Rectal smooth muscle tissue (tissue), 1 donor: ENCODE results near the gene PPP1R9A.

Experiments
- H3K27ac ChIP-seq: one replicate; pipeline ENCODE4 v1.7.0; 2013; ENCODE audit warnings: low read depth, low read length, inconsistent platforms
- H3K27me3 ChIP-seq: one replicate; pipeline ENCODE4 v1.7.0; 2013; ENCODE audit warnings: low read length; ENCODE audit not compliant: control insufficient read depth, insufficient read depth
- H3K36me3 ChIP-seq: one replicate; pipeline ENCODE4 v1.7.0; 2013; ENCODE audit warnings: low read length; ENCODE audit not compliant: control insufficient read depth, insufficient read depth
- H3K4me1 ChIP-seq: one replicate; pipeline ENCODE4 v1.7.0; 2013; ENCODE audit warnings: low read length; ENCODE audit not compliant: control insufficient read depth, insufficient read depth
- H3K4me3 ChIP-seq: one replicate; pipeline ENCODE4 v1.7.0; 2013; ENCODE audit warnings: low read length
- H3K9ac ChIP-seq: one replicate; pipeline ENCODE4 v1.7.0; 2013; ENCODE audit warnings: low read length

PPP1R9A gene

DNA sequence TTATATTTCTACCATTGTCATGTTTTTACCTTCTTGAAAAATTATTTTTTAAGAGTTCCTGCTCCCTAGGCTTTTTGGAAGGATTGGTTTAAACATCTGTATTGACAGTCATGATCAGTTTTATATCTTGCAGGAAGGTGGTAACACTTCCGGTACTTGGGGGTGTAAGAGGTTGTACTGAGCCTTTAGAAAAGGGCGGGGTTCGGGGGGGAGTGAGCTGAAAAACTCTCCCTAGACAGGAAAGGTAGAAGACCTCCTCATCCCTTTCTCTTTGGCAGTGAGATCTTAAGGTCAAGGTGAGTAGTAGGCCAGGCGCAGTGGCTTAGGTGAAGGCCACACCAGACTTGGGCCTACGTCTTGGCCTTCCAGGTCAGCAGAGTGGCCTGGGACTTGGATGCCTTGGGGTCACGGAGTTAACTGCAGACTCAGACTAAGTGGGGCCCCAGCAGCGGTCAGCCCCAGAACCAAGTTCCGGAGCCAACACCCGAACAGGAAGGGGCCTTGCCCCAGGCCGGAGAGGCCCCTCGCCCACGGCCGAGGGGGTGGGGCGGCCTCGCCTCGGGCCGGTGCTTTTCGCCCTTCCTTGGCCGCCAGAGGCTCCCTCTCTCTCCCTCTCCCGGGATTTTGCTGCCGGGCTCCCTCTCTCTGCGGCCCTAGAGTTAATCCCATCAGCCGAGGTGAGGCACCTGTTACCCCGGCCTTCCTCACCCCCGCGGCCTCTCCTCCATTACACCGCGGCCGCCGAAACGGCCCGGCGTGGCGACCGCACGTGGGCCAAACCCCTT is at the start of gene PPP1R9A:
Gene PPP1R9A, plus strand, starts transcription at position 569 of the 785 bp plus-strand sequence. CDS start 2,520 bp downstream, outside the sequence.
- peak within 1 kb of the TSS; percentile 64 for H3K4me3 ChIP-seq
- H3K4me1 ChIP-seq = peaks cover 5% of the 10 kb centered on the region
- peak within 1 kb of the TSS; percentile 82 for H3K27ac ChIP-seq
- H3K27me3 ChIP-seq = no peaks in the 10 kb centered on the region
- H3K36me3 ChIP-seq = no peaks in the 10 kb centered on the region
- H3K9ac ChIP-seq = peak within 1 kb of the TSS; percentile 16

DNA sequence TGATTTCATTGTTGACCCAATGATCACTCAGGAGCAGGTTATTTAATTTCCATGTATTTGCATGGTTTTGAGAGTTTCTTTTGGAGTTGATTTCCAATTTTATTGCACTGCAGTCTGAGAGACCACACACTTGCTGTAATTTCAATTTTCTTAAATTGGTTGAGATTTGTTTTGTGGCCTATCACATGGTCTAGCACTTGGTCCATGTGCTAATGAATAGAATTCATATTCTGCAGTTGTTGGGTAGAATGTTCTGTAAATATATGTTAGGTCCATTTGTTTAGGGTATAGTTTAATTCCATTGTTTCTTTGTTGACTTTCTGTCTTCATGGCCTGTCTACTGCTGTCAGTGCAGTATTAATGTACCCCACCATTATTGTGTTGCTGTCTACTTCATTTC is 36.3 kb upstream of the PPP1R9A start:
- H3K9ac ChIP-seq = no peak overlapping the region
- H3K36me3 ChIP-seq = no peaks in the 10 kb centered on the region
- no peak overlapping the region for H3K27ac ChIP-seq
- H3K4me3 ChIP-seq = no peak overlapping the region
- H3K27me3 ChIP-seq = no peaks in the 10 kb centered on the region
- H3K4me1 ChIP-seq = no peaks in the 10 kb centered on the region

DNA sequence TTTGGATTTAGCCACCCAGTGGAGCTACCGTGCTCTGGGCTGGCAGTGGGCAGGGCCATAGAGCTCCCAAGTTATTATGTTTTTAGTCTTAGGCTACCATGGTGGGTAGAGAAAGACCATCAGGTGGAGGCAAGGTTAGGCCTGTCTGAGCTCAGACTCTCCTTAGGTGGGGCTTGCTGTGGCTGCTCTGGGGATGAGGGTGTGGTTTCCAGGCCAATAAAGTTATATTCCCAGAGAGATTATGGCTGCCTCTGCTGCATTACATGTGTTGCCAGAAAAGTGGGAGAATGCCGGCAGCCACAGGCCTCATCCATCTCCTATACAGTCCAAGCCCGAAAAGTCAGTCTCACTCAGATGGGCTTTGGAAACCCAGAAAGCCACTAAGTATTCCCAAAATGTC is 34.2 kb upstream of the PPP1R9A start:
- Histone ChIP-seq H3K9ac (no peak overlapping the region), H3K4me3 (no peak overlapping the region), H3K4me1 (no peaks in the 10 kb centered on the region), H3K27me3 (no peaks in the 10 kb centered on the region), H3K27ac (no peak overlapping the region), H3K36me3 (no peaks in the 10 kb centered on the region)

DNA sequence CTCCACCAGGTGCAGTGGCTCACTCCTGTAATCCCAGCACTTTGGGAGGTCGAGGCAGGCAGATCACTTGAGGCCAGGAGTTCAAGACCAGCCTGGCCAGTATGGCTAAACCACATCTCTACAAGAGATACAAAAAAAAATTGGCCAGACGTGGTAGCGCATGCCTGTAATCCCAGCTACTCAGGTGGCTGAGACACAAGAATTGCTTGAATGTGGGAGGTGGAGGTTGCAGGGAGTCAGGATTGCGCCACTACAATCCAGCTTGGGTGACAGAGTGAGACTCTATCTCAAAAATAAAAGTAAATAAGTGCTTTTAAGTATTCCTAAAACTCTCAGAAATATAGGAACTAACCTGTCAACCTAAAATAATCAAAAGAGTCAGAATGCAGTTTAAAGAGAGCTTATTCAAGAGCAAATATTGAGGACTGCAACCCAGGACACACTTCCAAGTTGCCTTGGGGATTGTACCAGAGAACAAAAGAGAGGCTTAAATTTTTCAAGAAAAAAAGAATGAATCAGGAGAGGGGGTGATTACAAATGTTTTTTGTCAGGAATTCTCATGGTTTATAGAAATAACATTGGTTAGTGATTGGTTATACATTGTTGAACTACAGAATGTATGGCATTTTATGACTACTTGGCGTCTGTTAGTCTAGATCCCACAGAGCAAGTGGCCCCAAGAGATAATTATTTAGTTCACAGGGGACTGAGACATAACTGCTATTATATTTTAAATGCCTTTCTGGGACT is 33.2 kb upstream of the PPP1R9A start:
- H3K9ac ChIP-seq = no peak overlapping the region
- no peaks in the 10 kb centered on the region for H3K27me3 ChIP-seq
- H3K27ac ChIP-seq = no peak overlapping the region
- H3K36me3 ChIP-seq = no peaks in the 10 kb centered on the region
- no peak overlapping the region for H3K4me3 ChIP-seq
- no peaks in the 10 kb centered on the region for H3K4me1 ChIP-seq

DNA sequence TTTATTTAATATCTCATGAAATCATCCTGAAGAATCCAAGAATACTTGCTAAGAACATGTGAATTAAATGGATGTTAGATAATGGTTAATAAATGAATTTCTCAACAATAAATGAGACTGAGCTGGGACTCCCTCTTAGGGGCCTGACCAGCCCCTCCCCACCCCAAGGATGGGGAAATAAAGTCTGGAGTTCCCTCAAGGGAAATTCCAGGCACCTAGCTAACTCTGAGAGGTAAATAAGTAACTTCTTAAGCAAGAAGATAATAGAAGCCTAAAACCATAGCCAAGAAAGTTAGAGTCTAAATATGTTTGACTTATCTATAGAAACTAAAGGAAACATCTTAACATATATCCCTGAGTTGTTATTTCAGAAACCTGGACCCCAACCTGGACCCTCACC is 32.2 kb upstream of the PPP1R9A start:
- H3K4me3 ChIP-seq = no peak overlapping the region
- no peak overlapping the region for H3K27ac ChIP-seq
- no peaks in the 10 kb centered on the region for H3K4me1 ChIP-seq
- H3K27me3 ChIP-seq = no peaks in the 10 kb centered on the region
- H3K9ac ChIP-seq = no peak overlapping the region
- no peaks in the 10 kb centered on the region for H3K36me3 ChIP-seq

DNA sequence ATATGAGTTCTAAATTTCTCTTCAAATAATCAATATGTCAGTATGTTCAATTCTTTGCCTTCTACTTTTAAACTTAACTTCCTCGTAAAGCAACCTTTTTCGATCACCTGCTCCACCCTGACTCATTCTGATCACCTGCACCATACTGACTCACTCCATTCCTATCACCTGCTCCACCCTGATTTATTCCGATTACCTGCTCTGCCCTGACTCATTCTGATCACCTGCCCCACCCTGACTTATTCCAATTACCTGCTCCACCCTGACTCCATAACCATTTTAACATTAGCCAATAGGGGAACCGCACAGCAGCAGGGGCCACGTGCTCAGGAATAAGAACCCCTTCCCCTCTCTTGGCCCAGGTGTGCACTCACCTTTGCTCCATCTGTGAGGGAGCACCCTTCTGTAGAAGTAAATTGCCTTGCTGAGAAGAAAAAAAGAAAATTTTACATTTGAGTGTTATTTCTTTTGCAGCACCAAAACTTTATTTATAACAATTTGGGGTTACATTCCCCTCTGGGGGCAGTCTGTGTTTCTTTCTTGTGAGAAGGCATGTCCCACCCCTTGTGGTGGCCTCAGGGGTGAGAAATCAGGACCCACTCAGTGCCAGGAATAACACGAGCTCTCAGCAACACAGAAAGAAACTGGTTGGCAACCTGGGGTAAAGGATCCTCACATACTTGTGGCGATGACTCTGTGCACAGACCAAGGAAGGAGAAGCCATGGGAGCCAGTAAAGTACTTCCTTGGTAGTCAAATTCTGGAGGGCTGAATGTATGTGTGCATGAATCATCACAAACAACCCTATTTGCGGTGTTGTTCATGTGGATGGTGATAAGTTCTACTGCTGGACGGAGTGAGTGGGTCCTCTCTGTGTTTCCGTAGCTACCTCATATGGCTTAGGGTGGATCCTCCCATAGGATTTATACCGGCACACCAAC is 29.4 kb upstream of the PPP1R9A start:
- Histone ChIP-seq H3K4me3 (no peak overlapping the region), H3K36me3 (no peaks in the 10 kb centered on the region), H3K27ac (no peak overlapping the region), H3K27me3 (no peaks in the 10 kb centered on the region), H3K4me1 (no peaks in the 10 kb centered on the region), H3K9ac (no peak overlapping the region)

DNA sequence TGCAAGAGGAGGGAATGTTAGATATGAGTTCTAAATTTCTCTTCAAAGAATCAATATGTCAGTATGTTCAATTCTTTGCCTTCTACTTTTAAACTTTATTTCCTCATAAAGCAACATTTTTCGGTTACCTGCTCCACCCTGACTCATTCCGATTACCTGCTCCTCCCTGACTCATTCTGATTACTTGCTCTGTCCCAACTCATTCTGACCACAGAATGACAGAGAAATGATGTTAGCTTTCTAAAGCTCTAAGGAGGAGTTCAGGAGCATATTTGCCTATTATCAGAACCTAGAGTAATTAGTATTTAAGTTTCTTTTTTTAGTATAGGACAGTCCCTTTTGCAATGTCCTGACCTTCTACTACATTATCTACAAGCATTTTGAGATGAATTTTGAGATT is 24.5 kb upstream of the PPP1R9A start:
- Histone ChIP-seq H3K36me3 (no peaks in the 10 kb centered on the region), H3K4me1 (no peaks in the 10 kb centered on the region), H3K27me3 (no peaks in the 10 kb centered on the region), H3K27ac (no peak overlapping the region), H3K4me3 (no peak overlapping the region), H3K9ac (no peak overlapping the region)

DNA sequence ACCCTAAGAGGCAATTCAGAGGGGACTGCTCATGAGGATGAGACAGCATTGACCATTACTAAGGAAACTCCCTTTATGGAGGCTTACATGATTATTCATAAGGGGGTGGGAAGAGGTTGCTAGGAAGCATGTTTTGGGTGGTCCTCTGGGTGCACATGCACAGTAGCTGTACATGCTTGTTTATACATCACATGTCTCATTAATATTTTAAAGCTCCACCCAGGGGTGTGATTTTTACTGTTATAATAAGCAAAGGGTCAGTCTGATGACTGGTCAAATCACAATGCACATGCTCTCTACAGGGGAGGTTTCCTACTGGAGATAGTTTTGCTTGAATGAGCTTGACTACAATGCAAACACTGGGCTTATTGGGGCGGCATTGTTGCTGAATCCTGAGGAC is 23.8 kb upstream of the PPP1R9A start:
- no peaks in the 10 kb centered on the region for H3K27me3 ChIP-seq
- no peak overlapping the region for H3K27ac ChIP-seq
- no peak overlapping the region for H3K4me3 ChIP-seq
- H3K36me3 ChIP-seq = no peaks in the 10 kb centered on the region
- no peaks in the 10 kb centered on the region for H3K4me1 ChIP-seq
- H3K9ac ChIP-seq = no peak overlapping the region

DNA sequence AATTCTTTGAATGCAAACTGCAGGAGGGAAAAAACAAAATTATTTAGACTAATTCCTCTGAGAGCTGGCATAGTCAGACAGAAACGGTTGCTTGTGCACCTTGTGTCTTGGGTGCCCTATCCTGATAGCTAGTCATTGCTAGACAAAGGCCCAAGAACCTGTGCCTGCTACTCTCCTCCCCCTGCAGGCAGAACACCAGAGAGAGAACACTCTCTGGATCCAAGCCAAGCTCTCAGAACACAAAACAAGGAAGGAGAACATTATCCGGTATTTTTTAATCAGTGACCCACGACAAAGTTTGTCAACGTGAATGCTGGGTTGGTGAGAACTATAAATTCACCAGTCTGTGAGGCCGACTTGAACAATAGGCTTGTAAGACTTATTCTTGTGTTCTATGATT is 18.8 kb upstream of the PPP1R9A start:
- Histone ChIP-seq H3K9ac (no peak overlapping the region), H3K36me3 (no peaks in the 10 kb centered on the region), H3K27me3 (no peaks in the 10 kb centered on the region), H3K27ac (peak overlapping the region; percentile 43), H3K4me1 (peaks cover 8% of the 10 kb centered on the region), H3K4me3 (no peak overlapping the region)

DNA sequence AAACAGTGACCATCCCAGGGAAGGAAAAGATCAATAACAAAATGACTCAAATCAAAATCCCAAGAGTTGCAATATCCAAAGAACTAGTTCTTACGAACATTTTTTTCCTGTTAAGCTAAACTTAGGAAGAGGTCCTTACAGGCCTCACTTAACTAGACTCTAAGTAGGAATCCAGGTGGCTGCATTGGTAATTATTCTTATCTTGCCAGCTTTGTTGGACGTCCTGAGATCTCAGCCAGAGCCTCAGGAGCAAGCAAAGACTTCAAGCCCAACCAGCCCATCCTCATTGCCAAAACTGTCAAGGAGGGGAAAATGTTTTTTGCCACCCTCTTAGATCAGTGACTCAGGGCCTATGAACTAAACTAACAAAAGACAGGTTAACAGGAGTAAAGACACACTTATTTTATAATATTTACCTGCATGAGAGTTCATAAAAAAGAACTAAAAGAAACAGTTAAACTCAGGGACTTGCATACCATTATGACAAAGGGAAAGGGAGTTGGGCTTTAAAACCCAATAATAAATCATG is 18.3 kb upstream of the PPP1R9A start:
- Histone ChIP-seq H3K4me1 (peaks cover 8% of the 10 kb centered on the region), H3K4me3 (no peak overlapping the region), H3K27me3 (no peaks in the 10 kb centered on the region), H3K36me3 (no peaks in the 10 kb centered on the region), H3K9ac (no peak overlapping the region), H3K27ac (peak overlapping the region; percentile 43)

DNA sequence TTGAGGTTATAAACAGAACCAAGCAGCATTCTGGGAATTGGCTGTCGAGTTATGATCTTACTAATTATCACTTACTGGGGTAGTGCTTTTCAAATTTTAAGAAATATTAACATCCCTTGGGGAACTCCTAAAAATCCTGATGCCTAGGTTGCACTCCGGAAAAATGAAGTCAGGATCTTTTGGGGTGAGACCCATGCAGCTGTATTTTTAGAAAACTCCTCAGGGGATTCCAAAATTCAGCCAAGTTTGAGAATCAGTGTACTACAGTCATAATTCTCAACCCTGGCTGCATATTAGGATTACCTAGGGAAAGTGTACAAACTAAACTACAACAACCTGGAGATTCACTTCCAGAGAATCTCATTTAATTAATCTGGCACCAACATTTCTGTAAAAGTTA is 17.2 kb upstream of the PPP1R9A start:
- Histone ChIP-seq H3K36me3 (no peaks in the 10 kb centered on the region), H3K27ac (no peak overlapping the region), H3K9ac (no peak overlapping the region), H3K4me3 (no peak overlapping the region), H3K27me3 (no peaks in the 10 kb centered on the region), H3K4me1 (peaks cover 8% of the 10 kb centered on the region)

DNA sequence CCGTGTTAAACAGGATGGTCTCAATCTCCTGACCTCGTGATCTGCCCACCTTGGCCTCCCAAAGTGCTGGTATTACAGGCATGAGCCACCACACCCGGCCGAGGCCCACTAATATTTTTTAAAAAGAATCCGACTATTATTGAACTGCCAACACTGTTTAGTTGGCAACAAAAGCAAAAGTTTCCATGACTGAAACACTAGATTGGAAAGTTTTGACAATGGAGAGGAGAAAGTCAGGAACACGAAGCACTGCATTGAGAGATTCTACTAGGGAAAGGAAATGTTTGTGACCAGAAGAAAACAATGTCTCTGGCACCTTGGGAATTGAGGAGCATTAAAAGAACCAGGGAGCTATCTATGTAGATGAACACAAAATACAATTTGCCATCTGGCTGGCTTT is 13.7 kb upstream of the PPP1R9A start:
- Histone ChIP-seq H3K9ac (no peak overlapping the region), H3K4me1 (peaks cover 8% of the 10 kb centered on the region), H3K4me3 (no peak overlapping the region), H3K27ac (no peak overlapping the region), H3K36me3 (no peaks in the 10 kb centered on the region), H3K27me3 (no peaks in the 10 kb centered on the region)
